ENCODE results near the gene WSB1. TPM values are rescaled to one million over a fixed set of nuclear protein-coding genes. Genes with fewer than 3 reads are reported as not detected.

Gene WSB1
- total and polyA plus RNA-seq, 2 of the 8 experiments (the other 6 are each of a cell fraction or from before 2014, with no cell fraction given): 113 to 140 TPM

DNA sequence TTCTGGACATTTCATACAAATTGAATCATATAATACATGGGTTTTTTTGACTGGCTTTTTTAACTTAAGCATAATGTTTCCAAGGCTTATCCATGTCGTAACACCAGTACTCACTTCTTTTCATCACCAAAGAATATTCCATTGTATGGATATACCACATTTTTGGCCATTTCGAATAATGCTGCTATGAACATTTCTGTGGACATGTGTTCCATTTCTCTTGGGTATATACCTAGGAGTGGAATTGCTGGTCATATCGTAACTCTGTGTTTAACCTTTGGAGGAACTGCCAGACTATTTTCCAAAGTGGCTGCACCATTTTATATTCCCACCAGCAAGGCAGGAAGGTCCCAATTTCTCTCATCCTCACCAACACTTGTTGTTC, 46.0 kb upstream of the WSB1 start:
- Histone ChIP-seq H3K18ac (ENCODE audit: extremely low read depth, low read length) (no peak overlapping the region), H3K79me1 (ENCODE audit: low read depth, low read length) (no peaks in the 10 kb centered on the region), H3K4ac (replicated peaks; ENCODE audit: insufficient read length, low read depth, low read length) (no peak overlapping the region), H2AFZ (ENCODE audit: low read length) (no peak overlapping the region), H2BK5ac (ENCODE audit: low read depth, low read length) (no peak overlapping the region), H3K36me3 (ENCODE audit: control insufficient read depth in 2 of 4, insufficient read depth in 4 of 4, low read length in 3 of 4) (no peaks in the 10 kb centered on the region), H4K20me1 (replicated peaks in 1 of 2; ENCODE audit: control insufficient read depth in 1 of 2, insufficient read depth in 2 of 2, low read length in 2 of 2) (no peaks in the 10 kb centered on the region), H2AK5ac (ENCODE audit: low read depth, low read length) (no peak overlapping the region), H3K4me3 (ENCODE audit: extremely low read depth in 1 of 4, insufficient read depth in 2 of 4, low read depth in 3 of 4, low read length in 4 of 4) (no peak overlapping the region), H2BK120ac (replicated peaks; ENCODE audit: low read depth, low read length) (no peak overlapping the region), H3K23ac (ENCODE audit: insufficient read length) (no peak overlapping the region), H3K4me1 (replicated peaks in 1 of 4; ENCODE audit: control insufficient read depth in 3 of 4, insufficient read depth in 4 of 4, low read length in 3 of 4) (peaks cover 0 to 9% (median 2%) of the 10 kb centered on the region in 4 experiments; a peak in 3 of 7 replicates), H3K23me2 (ENCODE audit: low read depth, low read length) (no peaks in the 10 kb centered on the region), H2BK15ac (ENCODE audit: low read length) (no peak overlapping the region), H2BK12ac (ENCODE audit: low read depth, low read length) (no peak overlapping the region), H4K8ac (ENCODE audit: extremely low read depth, insufficient read depth, low read length) (no peak overlapping the region), H3K14ac (ENCODE audit: insufficient read length) (no peak overlapping the region), H3K27ac (ENCODE audit: low read depth, low read length) (no peak overlapping the region), H3K9ac (replicated peaks in 1 of 4; ENCODE audit: extremely low read depth in 1 of 4, low read depth in 3 of 4, low read length in 3 of 4) (no peak overlapping the region), H3K4me2 (ENCODE audit: insufficient read depth in 1 of 2, low read depth in 2 of 2, low read length in 2 of 2) (no peak overlapping the region), H3K79me2 (ENCODE audit: control insufficient read depth in 1 of 2, insufficient read depth in 2 of 2, low read length in 2 of 2) (no peaks in the 10 kb centered on the region), H3K9me3 (ENCODE audit: insufficient read depth in 2 of 2, low read depth in 1 of 2, low read length in 1 of 2) (no peaks in the 10 kb centered on the region), H2BK20ac (ENCODE audit: low read length) (no peak overlapping the region), H3K56ac (replicated peaks; ENCODE audit: insufficient read length, low read depth, low read length) (no peak overlapping the region), H4K91ac (replicated peaks; ENCODE audit: insufficient read length, low read length) (no peak overlapping the region), H4K5ac (ENCODE audit: insufficient read length, low read depth, low read length) (no peak overlapping the region), H3K27me3 (replicated peaks in 1 of 4; ENCODE audit: control insufficient read depth in 3 of 4, extremely low read depth in 1 of 4, insufficient read depth in 3 of 4, low read length in 3 of 4) (no peaks in the 10 kb centered on the region)
- no peak for FAIRE-seq
- CTCF ChIA-PET (ENCODE audit: partially characterized antibody): interaction anchor here (1.0 kb wide), 1 partner anchor 403 kb away, joined by 3 read pairs; no protein-coding TSS in a partner anchor
- POLR2A ChIA-PET (ENCODE audit: partially characterized antibody): no interaction called here
- DNase-seq (ENCODE audit: low read depth in 1 of 2, low spot score in 2 of 2): no peak
- TF ChIP-seq SIRT6 (IDR thresholded peaks at IDR 0.05; ENCODE audit: low read length) (no peak), TAF1 (IDR thresholded peaks at IDR 0.05; ENCODE audit: low read depth, low read length) (no peak), KDM1A (IDR thresholded peaks at IDR 0.05; ENCODE audit: borderline replicate concordance, low read length) (no peak), CBX8 (IDR thresholded peaks at IDR 0.05; ENCODE audit: borderline replicate concordance, low read depth, low read length) (no peak), CREB1 (IDR thresholded peaks at IDR 0.05) (no peak), TEAD4 (IDR thresholded peaks at IDR 0.05; ENCODE audit: low read depth, low read length) (no peak), SIX5 (IDR thresholded peaks at IDR 0.05; ENCODE audit: low read depth, low read length) (no peak), POLR2A (IDR thresholded peaks at IDR 0.05; ENCODE audit: control extremely low read depth in 1 of 2, low read depth in 2 of 2, low read length in 2 of 2) (no peak), HDAC2 (IDR thresholded peaks at IDR 0.05; ENCODE audit: borderline replicate concordance in 1 of 2, low read depth in 2 of 2, low read length in 2 of 2) (no peak)
- TF ChIP-seq, protein P1, sequence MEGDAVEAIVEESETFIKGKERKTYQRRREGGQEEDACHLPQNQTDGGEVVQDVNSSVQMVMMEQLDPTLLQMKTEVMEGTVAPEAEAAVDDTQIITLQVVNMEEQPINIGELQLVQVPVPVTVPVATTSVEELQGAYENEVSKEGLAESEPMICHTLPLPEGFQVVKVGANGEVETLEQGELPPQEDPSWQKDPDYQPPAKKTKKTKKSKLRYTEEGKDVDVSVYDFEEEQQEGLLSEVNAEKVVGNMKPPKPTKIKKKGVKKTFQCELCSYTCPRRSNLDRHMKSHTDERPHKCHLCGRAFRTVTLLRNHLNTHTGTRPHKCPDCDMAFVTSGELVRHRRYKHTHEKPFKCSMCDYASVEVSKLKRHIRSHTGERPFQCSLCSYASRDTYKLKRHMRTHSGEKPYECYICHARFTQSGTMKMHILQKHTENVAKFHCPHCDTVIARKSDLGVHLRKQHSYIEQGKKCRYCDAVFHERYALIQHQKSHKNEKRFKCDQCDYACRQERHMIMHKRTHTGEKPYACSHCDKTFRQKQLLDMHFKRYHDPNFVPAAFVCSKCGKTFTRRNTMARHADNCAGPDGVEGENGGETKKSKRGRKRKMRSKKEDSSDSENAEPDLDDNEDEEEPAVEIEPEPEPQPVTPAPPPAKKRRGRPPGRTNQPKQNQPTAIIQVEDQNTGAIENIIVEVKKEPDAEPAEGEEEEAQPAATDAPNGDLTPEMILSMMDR (IDR thresholded peaks at IDR 0.05; ENCODE audit: control extremely low read depth in 1 of 3, insufficient read depth in 1 of 3, low read depth in 1 of 3, low read length in 3 of 3): no peak
- WGBS, 2 experiments (ENCODE audit: extremely low coverage in 1 of 2, insufficient coverage in 1 of 2, insufficient read length in 1 of 2, insufficient replicate concordance in 2 of 2, low coverage in 1 of 2, low lambda C conversion rate in 2 of 2, missing lambda C conversion rate in 1 of 2): 94% methylated on average over 3 of the region's 3 CpGs; no CpG with 5 or more reads in 1 of the 2 experiments

All from H1 (cell line).